HG03558 (cell line): ENCODE measurements around the gene DOCK2.
"Not testable (repeated sequence)": the region's sequence is repeated elsewhere in the genome, so short reads cannot be mapped to it uniquely, and the experiment has no call there.

ENCODE experiments used
- ATAC-seq: cut with Tn5 transposase; IDR thresholded peaks from one replicate; pipeline ENCODE4 v1.9.1; 2021; ENCODE audit warnings: moderate number of reproducible peaks; ENCODE audit not compliant: unreplicated experiment; ENCODE audit errors: extremely low read depth

The DOCK2 gene

DNA sequence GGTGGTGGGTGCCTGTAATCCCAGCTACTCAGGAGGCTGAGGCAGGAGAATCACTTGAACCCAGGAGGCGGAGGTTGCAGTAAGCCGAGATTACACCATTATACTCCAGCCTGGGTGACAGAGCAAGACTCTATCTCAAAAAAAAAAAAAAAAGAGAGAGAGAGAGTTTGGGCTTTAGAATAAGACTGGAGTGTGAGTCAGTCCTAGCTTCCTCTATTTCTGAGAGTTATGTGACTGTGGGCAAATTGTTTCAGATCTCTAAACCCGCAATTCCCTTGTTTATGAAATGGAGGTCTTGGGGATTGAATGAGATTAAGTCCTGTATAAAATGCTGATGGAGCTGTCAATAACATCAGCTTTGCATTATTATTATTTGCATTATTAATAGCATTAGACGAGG is 316.1 kb downstream of the DOCK2 start:
- ATAC-seq: not testable (repeated sequence)

DNA sequence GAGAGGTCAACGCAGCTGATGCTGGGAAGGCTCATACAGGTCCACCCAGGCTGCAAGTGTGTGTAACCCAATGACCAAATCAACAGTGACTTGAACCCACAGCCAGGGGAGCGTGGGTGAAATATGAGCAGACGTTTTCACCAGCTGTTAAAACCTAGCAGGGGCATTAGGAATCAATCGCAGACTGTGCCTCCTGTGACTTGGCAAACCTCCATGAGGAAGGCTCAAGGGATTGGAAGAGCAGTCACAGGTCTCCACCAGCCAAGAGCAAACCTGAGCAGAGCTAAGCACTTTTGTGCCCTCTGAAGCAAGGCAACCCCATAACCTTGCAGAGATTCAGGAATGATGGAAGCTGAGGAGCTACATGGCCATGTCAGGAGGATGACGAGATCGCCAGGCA is 317.7 kb downstream of the DOCK2 start:
- no peak for ATAC-seq

DNA sequence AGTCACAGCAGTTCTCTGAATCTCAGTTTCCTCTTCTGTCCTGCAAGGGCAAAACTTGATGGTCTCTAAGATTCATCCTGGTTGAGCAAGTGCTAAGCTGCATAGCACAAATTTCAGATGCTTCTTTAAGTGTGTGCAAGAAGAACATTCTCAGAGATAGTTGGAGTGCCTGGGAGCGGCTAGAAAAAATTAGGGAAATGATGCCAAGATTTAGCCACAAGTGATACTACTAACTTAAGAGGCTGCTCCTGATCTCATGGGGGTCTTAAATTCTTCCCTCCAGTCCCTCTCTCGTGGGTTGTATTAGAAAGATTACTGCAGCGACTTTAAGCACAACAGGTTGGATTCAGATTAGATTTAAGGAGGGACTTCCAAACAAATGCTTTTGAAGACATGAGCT is 319.1 kb downstream of the DOCK2 start:
- no peak for ATAC-seq

DNA sequence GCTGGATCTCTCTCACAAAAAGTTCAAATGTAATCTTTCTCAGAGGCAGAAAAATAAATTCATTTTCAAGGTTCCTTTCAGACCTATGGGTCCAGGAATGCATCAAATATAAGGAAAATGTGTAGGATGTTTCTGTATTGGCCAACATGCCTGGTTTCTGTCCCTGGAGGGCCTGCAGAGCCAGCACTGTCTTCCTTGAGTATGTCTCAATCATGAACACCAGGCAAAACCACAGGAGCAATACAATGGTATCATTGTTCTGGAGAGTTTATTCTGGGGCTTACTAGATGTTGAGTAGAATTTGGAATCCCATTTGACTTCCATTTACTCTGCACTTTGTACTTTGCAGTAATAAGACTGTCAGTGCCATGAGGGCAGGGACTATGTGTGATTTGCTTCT is 319.7 kb downstream of the DOCK2 start:
- no peak for ATAC-seq

DNA sequence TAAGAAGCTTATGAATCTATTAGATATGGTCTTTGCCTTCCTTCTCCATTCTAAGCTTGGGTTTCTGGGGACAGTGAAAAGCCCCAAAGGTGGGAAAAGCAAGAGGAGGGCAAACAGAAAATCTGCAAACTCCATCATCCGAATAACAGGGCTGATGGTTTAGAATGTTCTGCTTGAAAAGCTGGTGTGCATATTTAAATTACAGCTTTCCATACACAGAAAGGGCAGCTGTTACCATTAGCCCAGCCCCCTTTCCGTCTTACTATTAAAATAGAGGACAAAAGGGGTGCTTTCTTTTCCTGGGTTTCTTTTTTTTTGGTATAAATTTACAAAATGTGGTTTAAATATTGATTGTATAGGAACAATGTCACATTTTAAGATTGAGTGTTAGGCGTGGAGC is 321.2 kb downstream of the DOCK2 start:
- no peak for ATAC-seq

DNA sequence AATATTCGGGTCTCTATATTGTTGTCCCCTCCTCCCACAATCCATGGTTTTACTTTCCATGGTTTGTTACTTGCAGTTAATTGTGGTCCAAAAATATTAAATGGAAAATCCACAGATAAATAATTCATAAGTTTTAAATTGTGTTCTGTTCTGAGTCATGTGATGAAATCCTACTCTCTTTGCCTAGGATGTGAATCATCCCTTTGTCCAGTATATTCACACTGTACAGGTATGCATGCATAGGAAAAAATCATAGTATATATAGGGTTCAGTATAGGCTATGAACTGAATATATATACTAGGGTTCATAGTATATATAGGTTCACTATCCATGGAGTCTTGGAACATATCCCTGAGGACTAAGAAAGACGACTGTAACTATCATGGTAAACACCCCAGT is 323.6 kb downstream of the DOCK2 start:
- no peak for ATAC-seq

DNA sequence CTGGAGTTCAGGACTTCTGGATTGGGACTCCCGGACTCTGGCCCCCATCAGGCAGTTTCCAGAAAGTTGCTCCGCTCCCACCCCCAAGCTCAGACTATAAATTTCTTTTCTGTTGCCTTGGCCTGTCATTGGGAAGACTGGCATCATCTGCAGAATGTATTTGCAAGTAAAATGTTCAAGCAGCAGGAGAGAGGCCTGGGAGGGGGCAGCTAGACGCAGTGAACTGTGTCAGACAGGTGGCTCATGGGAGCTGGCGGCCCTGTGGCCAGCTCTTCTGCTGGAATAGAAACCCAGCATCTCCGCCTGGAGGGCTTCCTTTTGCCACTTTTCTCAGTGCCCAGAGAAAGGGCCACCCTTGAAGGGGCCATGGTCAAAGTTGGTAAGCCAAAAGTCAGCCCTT is 327.2 kb downstream of the DOCK2 start:
- ATAC-seq: no peak

DNA sequence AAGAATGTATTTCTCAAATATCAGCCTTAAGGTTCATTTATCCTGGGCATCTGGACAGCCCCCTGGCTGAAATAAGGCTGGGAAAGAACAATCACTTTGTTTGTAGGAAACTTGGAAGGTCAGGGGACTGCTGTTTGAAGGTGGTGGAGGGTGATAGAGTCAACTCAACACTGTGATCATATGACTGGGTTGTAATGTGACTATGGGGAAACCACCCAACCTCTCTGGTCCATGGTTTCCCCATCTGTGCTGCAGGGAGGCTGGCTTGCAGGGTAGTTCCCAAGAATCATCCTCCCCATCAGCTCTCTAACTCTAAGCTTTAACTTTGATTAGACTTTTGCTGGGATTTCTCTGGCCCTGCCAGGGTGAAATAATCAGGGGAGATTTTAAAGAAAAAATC is 333.3 kb downstream of the DOCK2 start:
- ATAC-seq: no peak

DNA sequence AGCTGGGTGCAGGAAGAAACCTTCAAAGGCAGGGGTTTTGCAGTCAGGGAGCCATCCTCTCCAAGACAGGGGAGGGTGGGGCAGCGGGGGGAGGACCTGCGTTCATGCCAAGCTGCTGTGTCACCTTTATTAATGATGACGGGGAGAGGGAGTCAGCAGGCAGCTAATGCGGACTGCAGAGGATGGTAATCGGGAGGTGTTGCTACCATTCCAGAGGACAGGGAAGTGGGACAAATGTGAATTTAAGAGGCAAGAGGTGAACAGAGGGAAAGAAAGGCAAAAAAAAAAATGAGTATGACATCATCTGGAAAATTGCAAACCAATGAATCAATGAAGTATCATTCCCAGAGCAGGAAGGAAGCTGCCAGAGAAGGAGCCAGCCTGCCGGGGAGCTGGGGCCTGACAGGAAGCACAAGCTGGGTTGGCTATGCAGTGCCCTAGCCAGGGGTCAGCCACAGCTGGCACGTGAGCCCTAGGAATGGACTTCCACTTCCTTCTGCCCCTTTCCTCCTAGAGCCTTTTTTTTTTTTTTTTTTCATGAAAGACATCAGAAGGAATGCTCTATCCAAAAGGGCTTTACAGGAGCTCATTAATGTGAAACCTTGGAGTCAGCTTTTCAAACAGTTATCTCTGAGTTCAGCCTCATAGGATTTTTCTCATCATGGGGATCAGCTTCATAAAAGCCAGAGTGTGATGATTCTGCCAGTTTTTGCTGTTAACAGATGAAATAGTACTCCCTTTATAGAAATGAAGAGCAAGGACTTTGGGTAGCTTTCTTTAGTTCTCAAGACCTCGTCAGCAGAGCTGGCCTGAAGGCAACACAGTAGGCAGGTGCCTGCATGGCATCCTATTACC is 334.1 kb downstream of the DOCK2 start:
- ATAC-seq: no peak

DNA sequence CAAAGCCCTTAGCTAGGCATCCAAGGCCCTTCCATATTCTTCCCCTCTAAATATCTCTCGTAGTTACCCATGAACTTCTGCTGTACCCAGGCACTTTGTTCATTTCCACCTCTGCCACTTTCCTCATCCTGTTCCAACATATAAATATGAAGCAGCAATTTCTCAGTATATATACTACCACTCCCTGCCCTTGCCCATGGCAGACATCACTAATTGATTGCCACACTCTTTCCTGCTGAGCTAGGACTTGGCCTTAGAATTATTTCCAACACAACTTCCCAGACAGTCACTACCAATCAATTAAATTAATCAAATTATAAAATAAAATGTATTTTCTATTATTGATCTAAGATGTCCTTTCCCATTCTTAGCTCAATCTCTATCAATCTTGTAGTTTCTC is 334.7 kb downstream of the DOCK2 start:
- ATAC-seq: no peak

DNA sequence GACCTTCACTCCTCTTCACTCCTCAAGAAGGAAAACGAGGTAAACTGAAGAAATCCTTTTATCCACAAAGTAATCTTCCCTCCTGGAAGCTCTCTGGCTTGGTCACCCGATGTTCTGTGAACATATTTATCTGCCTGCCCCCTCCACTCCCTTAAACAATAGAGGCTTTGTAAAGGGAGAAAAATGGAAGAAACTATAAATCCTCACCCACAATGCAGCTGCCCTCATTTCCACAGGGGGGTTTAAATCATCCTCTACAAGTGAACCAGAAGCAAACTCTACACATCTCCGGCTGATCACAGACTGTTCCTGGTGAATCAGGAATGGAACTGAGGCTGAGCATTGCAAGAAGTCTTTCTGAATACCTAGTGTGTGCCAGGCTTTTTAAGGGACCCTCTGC is 336.0 kb downstream of the DOCK2 start:
- no peak for ATAC-seq

DNA sequence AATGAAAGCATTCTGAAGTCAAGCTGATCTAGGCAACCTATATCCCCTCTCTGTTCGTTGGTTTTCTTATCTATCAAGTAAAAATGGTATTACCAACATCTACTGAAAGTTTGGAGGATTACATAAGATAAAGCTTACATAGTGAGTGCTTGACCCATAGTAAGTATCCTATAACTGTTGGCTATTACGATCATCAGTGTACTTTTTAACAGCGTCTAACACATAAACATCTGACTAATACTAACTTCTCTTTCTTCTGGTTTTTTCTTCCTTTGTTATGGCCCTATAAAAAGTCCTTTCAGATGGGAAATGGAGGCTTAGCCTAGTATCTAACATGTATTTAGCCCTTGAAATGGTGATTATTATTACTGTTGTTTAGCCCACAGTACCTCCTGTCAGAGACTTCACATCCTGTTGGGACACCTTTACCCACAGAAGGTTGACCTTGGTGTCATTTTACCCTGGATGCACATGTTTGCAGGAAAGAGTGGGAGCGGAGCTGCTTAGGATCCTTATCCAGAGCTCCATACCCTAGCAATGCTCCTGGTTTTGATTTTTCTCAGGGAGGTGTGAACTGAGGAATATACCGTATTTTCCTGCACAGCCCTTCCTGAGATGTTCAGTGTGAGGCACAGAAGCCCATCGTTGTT is 337.2 kb downstream of the DOCK2 start:
- no peak for ATAC-seq

DNA sequence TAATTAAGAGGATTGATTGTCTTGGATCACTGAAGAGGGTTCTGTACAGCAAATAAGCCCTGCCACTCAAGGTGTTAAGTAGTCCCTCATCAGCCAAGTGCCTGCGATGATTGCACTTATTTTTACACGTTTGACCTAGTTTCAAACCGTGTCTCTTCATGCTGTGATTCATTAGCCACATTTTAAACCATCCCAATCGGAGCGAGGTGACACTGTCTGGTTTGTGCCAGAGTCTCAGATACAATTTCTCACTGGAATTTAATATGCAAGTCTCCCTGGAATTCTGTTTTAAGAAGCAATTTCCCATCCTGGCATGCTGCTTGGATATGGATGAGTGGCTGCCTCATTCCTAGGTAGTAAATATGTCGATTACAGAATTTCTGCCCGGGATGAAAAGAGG is 341.6 kb downstream of the DOCK2 start:
- ATAC-seq: no peak

DNA sequence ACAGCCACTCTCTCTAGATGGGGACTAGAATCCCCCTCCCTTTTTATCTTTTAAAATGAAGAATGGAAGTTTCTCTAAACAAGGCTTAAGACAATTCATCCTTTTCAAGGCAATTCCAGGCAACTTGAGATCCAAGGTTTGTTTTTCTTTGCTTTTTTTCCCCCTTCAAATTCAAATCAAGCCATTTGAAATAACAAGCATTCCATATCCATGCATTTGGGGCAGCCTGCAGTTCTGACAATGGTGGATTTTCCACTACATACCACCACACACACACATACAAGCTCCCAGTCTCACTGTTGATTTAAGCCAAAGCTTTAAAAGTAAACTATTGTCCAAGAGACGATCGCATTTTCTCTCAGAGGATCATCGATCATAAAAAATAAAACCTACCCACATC is 342.8 kb downstream of the DOCK2 start:
- no peak for ATAC-seq

DNA sequence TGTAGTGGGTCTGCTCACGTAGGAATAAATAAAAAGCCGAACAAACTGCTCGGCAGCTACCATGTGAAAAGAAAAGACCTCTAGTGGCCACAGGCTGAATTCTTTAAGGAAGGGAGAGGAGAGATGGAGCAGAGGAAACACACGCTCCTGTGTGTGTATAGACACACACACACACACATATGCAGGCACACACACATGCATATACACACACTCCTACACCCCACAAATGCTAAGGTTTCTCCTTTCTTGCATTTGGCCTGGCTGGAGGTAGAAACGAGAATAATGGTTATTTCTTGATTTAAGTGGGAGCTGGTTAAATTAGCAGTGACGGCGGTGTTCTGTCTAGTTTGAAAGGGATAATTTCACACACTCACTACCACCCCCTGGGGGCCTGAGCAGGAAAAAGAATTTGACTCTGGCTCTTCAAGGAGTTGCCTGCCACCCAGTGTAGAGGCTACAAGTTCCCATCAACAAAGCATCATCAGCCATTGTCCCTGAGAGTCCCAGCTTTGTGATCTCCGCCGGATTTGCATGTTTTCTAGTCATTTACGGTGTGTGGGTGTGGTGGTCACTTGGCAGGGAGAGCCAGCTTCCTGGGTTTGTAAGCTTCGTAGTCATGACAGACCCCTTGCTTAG is 343.5 kb downstream of the DOCK2 start, which contains the start of gene INSYN2B:
INSYN2B (minus strand) TSS at position 78 of the 636 bp plus-strand sequence. CDS start 96,597 bp downstream, outside the sequence.
- ATAC-seq: no peak

DNA sequence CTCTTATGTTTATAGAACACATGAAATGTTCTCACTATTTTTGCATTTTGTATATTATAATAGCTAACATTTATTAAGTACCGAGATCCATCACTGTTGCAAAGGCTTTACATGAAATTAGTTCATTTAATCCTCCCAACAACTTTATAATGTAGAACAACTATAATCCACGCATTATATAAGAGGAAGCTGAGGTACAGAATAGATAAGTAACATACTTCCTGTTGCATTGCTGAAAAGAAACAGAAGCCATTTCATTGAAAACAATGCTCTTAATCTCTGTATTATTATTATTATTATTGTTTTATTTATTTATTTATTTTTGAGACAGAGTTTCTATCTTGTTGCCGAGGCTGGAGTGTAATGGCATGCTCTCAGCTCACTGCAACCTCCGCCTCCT is 351.1 kb downstream of the DOCK2 start:
- ATAC-seq: no peak

DNA sequence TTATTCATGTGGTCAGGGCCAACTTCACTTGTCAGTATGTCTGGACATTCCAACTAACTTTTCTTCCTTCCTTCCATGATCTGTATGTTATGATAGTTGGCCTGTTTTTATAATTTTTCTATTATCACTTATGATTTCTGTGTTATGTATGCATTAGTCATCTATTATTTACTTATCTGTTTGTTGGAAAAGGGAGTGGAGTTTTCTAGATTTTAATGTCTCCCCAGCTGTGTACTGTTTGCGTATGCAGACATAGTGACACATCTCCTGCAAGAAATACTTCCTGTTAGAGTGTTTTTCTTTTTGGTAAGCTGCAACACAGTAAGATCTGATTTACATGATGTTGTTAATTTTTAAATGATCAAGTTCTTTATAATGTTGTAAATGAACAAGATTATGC is 351.9 kb downstream of the DOCK2 start:
- ATAC-seq: no peak

DNA sequence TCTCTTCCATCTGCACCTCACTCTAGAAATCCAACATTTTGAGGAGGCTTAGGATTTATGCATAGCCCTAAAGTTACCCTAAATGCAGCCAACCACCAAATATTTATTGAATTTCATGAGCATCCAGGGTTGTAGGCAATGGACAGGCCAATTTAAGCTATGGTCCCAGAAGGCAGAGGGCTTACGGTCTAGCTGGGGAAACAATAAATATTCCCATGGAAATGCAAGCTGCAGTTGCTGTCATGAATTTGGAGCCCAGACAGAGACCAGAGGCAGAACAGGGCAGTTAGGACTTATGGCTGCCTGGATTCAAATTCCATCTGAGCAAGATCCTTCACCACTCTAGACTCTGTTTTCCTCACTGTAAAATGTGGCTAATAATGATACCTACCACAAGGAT is 352.3 kb downstream of the DOCK2 start:
- ATAC-seq: no peak

DNA sequence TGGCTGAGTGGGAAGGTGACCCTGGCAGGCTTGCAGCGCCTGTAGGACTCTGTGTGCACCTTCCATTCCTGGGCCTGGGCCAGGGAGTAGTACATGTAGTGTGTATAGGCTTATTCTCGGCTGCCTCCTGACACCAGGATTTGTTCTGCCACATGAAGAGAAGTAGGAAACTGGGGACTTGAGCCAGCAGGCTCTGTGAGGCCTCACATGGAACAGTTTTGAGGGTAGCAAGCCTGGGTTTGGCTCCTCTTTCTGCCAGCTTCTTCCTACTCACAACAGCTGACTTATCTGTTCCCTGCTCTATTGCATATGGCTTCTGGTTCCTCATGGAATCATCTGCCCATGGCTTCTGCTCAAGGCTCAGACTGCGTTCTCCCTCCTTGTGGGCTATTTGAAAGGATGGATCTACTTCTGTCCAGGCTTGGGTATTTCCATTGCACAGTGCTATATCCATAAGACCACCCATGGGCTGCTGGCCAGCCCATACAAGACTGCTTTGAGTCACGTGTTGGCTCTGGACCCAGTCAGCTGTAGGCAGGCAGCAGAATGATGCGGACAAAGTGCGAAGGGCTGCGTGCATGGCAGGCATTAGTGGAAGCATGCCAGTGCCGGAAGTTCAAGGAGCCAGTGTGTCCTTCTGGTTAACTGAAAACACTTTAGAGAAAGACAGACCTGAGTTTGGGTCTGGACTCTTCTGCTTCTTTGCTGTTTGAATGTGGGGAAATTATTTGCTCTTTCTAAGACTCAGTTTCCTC is 354.2 kb downstream of the DOCK2 start:
- no peak for ATAC-seq

DNA sequence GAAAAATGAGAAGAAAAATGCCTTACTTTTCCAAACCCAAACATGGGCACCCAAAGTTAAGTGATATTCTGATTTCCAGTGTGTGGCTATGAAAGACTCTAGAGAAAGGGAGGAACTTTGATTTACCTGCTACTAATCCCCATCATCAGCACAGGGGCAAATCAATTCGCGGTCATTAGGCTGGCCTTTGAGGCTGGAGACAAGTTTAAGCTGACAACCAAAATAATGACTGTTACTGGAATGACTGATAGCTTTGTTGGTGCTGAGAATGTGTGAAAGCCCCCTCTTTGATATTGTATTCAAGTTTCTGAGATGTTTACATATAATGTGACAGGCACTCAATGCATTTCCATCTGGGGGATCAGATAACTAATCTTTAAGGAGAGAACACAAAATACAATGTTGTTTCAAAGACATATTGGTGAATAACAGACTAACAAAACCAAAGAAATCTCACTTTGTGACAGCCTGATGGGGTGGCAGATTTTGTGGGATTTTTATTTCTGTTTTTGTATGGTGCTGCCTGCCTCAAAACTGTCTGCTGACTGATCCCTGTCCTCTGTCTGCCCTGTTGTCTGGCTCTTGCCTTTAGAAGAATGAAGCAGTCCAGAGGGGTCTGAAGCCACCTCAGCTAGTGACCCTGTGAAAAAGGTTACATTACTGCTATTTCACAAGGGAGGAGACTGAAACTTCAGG is 355.9 kb downstream of the DOCK2 start:
- no peak for ATAC-seq
